Hair follicular keratinocyte (primary cell): ENCODE results near the gene POU4F2. TPM values are rescaled to one million over a fixed set of nuclear protein-coding genes. Genes with fewer than 3 reads are reported as not detected.

Source experiments
- total RNA-seq: library from RNA; depleted of rRNA; stranded (reverse); fragments of >200 nt; gene quantifications from 2 replicates; pipeline ENCODE4 v1.2.3, GENCODE V29; 2015

The POU4F2 gene, protein sequence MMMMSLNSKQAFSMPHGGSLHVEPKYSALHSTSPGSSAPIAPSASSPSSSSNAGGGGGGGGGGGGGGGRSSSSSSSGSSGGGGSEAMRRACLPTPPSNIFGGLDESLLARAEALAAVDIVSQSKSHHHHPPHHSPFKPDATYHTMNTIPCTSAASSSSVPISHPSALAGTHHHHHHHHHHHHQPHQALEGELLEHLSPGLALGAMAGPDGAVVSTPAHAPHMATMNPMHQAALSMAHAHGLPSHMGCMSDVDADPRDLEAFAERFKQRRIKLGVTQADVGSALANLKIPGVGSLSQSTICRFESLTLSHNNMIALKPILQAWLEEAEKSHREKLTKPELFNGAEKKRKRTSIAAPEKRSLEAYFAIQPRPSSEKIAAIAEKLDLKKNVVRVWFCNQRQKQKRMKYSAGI
- not detected in 2 replicates for total RNA-seq

DNA sequence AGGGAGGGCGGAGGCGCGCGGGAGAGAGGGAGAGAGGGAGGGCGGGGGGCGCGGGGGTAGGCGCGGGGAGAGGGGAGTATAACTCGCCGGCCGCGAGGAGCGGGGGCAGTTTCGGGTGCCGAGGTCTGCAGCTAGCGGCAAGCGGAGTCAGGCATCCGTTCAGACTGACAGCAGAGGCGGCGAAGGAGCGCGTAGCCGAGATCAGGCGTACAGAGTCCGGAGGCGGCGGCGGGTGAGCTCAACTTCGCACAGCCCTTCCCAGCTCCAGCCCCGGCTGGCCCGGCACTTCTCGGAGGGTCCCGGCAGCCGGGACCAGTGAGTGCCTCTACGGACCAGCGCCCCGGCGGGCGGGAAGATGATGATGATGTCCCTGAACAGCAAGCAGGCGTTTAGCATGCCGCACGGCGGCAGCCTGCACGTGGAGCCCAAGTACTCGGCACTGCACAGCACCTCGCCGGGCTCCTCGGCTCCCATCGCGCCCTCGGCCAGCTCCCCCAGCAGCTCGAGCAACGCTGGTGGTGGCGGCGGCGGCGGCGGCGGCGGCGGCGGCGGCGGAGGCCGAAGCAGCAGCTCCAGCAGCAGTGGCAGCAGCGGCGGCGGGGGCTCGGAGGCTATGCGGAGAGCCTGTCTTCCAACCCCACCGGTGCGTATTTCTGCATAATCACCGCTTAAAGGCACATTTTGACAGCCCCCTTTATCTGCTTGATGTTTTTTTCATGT lies at the start of gene POU4F2:
POU4F2 (plus strand) TSS at position 108 of the 720 bp plus-strand sequence; CDS start at position 356, 248 bp downstream.

Other genes with a start within 250 kb of the POU4F2 start
- gene SLC10A7, start 117.0 kb upstream of the POU4F2 start, total RNA-seq: 8.8 and 12.1 TPM in 2 replicates